T-helper 2 cell treated with Interferon-gamma antibody and Interleukin-4, amounts not matched to agents 5 μg/mL and 100 μg/mL, for 36 hours (primary cell): Measurements from ENCODE around the gene RBM5.

Experiments used
- DNase-seq: peaks from one replicate; pipeline ENCODE4 v3.0.0; 2021; ENCODE audit warnings: low spot score
- H3K27ac Mint-ChIP-seq: one replicate; pipeline ENCODE4 v1.8.0; 2021; ENCODE audit warnings: mild to moderate bottlenecking, mixed read lengths
- H3K27me3 Mint-ChIP-seq: one replicate; pipeline ENCODE4 v1.8.0; 2021; ENCODE audit warnings: low read depth, mixed read lengths
- H3K36me3 Mint-ChIP-seq: one replicate; pipeline ENCODE4 v1.8.0; 2021; ENCODE audit warnings: low read depth, mixed read lengths
- H3K4me1 Mint-ChIP-seq: one replicate; pipeline ENCODE4 v1.8.0; 2021; ENCODE audit warnings: low read depth, mixed read lengths
- H3K4me3 Mint-ChIP-seq: one replicate; pipeline ENCODE4 v1.8.0; 2022; ENCODE audit warnings: mild to moderate bottlenecking, moderate library complexity, mixed read lengths
- H3K9me3 Mint-ChIP-seq: one replicate; pipeline ENCODE4 v1.8.0; 2021; ENCODE audit warnings: mixed read lengths

Gene RBM5

GRCh38 chr3:50139718-50140423, 51.2 kb downstream of the RBM5 start:
- Mint-ChIP-seq H3K27me3 (no peaks in the 10 kb centered on the region), H3K9me3 (no peaks in the 10 kb centered on the region), H3K4me1 (peaks cover 5% of the 10 kb centered on the region), H3K36me3 (no peaks in the 10 kb centered on the region), H3K4me3 (no peak overlapping the region), H3K27ac (no peak overlapping the region)
- DNase-seq, result no peak

GRCh38 chr3:50140990-50141389, 52.3 kb downstream of the RBM5 start:
- Mint-ChIP-seq H3K36me3 (no peaks in the 10 kb centered on the region), H3K4me1 (peaks cover 5% of the 10 kb centered on the region), H3K27me3 (no peaks in the 10 kb centered on the region), H3K9me3 (no peaks in the 10 kb centered on the region), H3K27ac (no peak overlapping the region), H3K4me3 (no peak overlapping the region)
- no peak for DNase-seq

- no peaks in the 10 kb centered on the region for H3K9me3 Mint-ChIP-seq
- H3K27ac Mint-ChIP-seq, result no peak overlapping the region
- no peaks in the 10 kb centered on the region for H3K27me3 Mint-ChIP-seq
- no peak overlapping the region for H3K4me3 Mint-ChIP-seq
- no peak for DNase-seq
- H3K4me1 Mint-ChIP-seq, result no peaks in the 10 kb centered on the region
- no peaks in the 10 kb centered on the region for H3K36me3 Mint-ChIP-seq
These were observed 57.7 kb downstream of the RBM5 start for GRCh38 chr3:50146316-50146901.

- Mint-ChIP-seq H3K4me3 (no peak overlapping the region), H3K9me3 (no peaks in the 10 kb centered on the region), H3K36me3 (no peaks in the 10 kb centered on the region), H3K4me1 (no peaks in the 10 kb centered on the region), H3K27ac (no peak overlapping the region), H3K27me3 (no peaks in the 10 kb centered on the region)
- no peak for DNase-seq
These were observed 58.3 kb downstream of the RBM5 start for GRCh38 chr3:50147016-50147415.

- Mint-ChIP-seq H3K27ac (no peak overlapping the region), H3K4me1 (no peaks in the 10 kb centered on the region), H3K9me3 (no peaks in the 10 kb centered on the region), H3K36me3 (no peaks in the 10 kb centered on the region), H3K27me3 (no peaks in the 10 kb centered on the region), H3K4me3 (no peak overlapping the region)
- DNase-seq, result no peak
These were observed 58.7 kb downstream of the RBM5 start for GRCh38 chr3:50147447-50147846.

- no peak for DNase-seq
- Mint-ChIP-seq H3K4me3 (no peak overlapping the region), H3K27me3 (peaks cover 2% of the 10 kb centered on the region), H3K36me3 (no peaks in the 10 kb centered on the region), H3K27ac (no peak overlapping the region), H3K4me1 (no peaks in the 10 kb centered on the region), H3K9me3 (no peaks in the 10 kb centered on the region)
These were observed 59.1 kb downstream of the RBM5 start for GRCh38 chr3:50147861-50148260.

- Mint-ChIP-seq H3K4me3 (no peak overlapping the region), H3K27ac (no peak overlapping the region), H3K27me3 (peaks cover 16% of the 10 kb centered on the region), H3K36me3 (no peaks in the 10 kb centered on the region), H3K4me1 (peaks cover 3% of the 10 kb centered on the region), H3K9me3 (no peaks in the 10 kb centered on the region)
- DNase-seq, result no peak
These were observed 61.7 kb downstream of the RBM5 start for GRCh38 chr3:50150404-50150750.

GRCh38 chr3:50150863-50151686, 62.4 kb downstream of the RBM5 start:
- H3K4me1 Mint-ChIP-seq, result peaks cover 5% of the 10 kb centered on the region
- peaks cover 22% of the 10 kb centered on the region for H3K27me3 Mint-ChIP-seq
- H3K9me3 Mint-ChIP-seq, result no peaks in the 10 kb centered on the region
- H3K36me3 Mint-ChIP-seq, result no peaks in the 10 kb centered on the region
- no peak overlapping the region for H3K4me3 Mint-ChIP-seq
- H3K27ac Mint-ChIP-seq, result no peak overlapping the region
- no peak for DNase-seq

GRCh38 chr3:50151728-50152127, 63.0 kb downstream of the RBM5 start:
- Mint-ChIP-seq H3K4me1 (peaks cover 5% of the 10 kb centered on the region), H3K27me3 (peaks cover 27% of the 10 kb centered on the region), H3K4me3 (no peak overlapping the region), H3K36me3 (no peaks in the 10 kb centered on the region), H3K9me3 (no peaks in the 10 kb centered on the region), H3K27ac (no peak overlapping the region)
- no peak for DNase-seq

- H3K9me3 Mint-ChIP-seq, result no peaks in the 10 kb centered on the region
- H3K36me3 Mint-ChIP-seq, result no peaks in the 10 kb centered on the region
- no peak for DNase-seq
- no peak overlapping the region for H3K27ac Mint-ChIP-seq
- H3K4me1 Mint-ChIP-seq, result peaks cover 5% of the 10 kb centered on the region
- H3K4me3 Mint-ChIP-seq, result peak overlapping the region; percentile 68
- H3K27me3 Mint-ChIP-seq, result peaks cover 35% of the 10 kb centered on the region
These were observed 65.2 kb downstream of the RBM5 start for GRCh38 chr3:50153782-50154475.

- Mint-ChIP-seq H3K36me3 (no peaks in the 10 kb centered on the region), H3K9me3 (no peaks in the 10 kb centered on the region), H3K27me3 (peaks cover 35% of the 10 kb centered on the region), H3K4me1 (peaks cover 5% of the 10 kb centered on the region), H3K4me3 (peak overlapping the region; percentile 68), H3K27ac (no peak overlapping the region)
- no peak for DNase-seq
These were observed 65.7 kb downstream of the RBM5 start for GRCh38 chr3:50154476-50154839.

GRCh38 chr3:50154840-50155490, 66.2 kb downstream of the RBM5 start, which contains the start of gene SEMA3F:
TSS of gene SEMA3F (plus strand) at chr3:50155324. CDS start at chr3:50159623, 4,299 bp downstream.
- H3K36me3 Mint-ChIP-seq, result no peaks in the 10 kb centered on the region
- peaks cover 35% of the 10 kb centered on the region for H3K27me3 Mint-ChIP-seq
- DNase-seq, result peak; percentile 70

GRCh38 chr3:50155491-50155878, 66.8 kb downstream of the RBM5 start:
- Mint-ChIP-seq H3K4me3 (peak overlapping the region; percentile 74), H3K36me3 (no peaks in the 10 kb centered on the region), H3K9me3 (no peaks in the 10 kb centered on the region), H3K4me1 (peaks cover 5% of the 10 kb centered on the region), H3K27ac (no peak overlapping the region), H3K27me3 (peaks cover 35% of the 10 kb centered on the region)
- DNase-seq, result no peak

More at GRCh38 chr3:50154840-50155490, 66.2 kb downstream of the RBM5 start, which contains the start of gene SEMA3F:
- Mint-ChIP-seq H3K9me3 (no peaks in the 10 kb centered on the region), H3K4me1 (peaks cover 5% of the 10 kb centered on the region), H3K27ac (no peak within 1 kb of the TSS), H3K4me3 (peak within 1 kb of the TSS; percentile 74)
